ENCODE results near the gene CABCOCO1. TPM values are rescaled to one million over a fixed set of nuclear protein-coding genes. Genes with fewer than 3 reads are reported as not detected.

CABCOCO1 gene
- not detected for total RNA-seq

GRCh38 chr10:61662794-61663259, at the start of gene CABCOCO1:
TSS of gene CABCOCO1 (plus strand) at chr10:61662929. CDS start at chr10:61662973, 44 bp downstream.
- DNase-seq (no peak), ATAC-seq (no peak)
- Mint-ChIP-seq H3K9me3 (no peaks in the 10 kb centered on the region), H3K27ac (no peak within 1 kb of the TSS), H3K27me3 (peaks cover 29% of the 10 kb centered on the region), H3K36me3 (ENCODE audit: low read depth) (no peaks in the 10 kb centered on the region), H3K4me1 (ENCODE audit: low read depth) (no peaks in the 10 kb centered on the region), H3K4me3 (no peak within 1 kb of the TSS)
- POLR2A ChIA-PET = no interaction called here
- CTCF ChIA-PET = no interaction called here
- TF ChIP-seq CTCF (IDR thresholded peaks at IDR 0.05) = no peak
- intact Hi-C loops (cut with micrococcal nuclease) = no loop called here

GRCh38 chr10:61613665-61614064, 49.1 kb upstream of the CABCOCO1 start:
- DNase-seq (no peak), ATAC-seq (no peak)
- POLR2A ChIA-PET = no interaction called here
- Mint-ChIP-seq H3K27ac (no peak overlapping the region), H3K27me3 (peaks cover 2% of the 10 kb centered on the region), H3K36me3 (ENCODE audit: low read depth) (no peaks in the 10 kb centered on the region), H3K4me1 (ENCODE audit: low read depth) (no peaks in the 10 kb centered on the region), H3K4me3 (no peak overlapping the region), H3K9me3 (no peaks in the 10 kb centered on the region)
- no peak for TF ChIP-seq CTCF (IDR thresholded peaks at IDR 0.05)
- CTCF ChIA-PET = interaction anchor here (1.6 kb wide), 1 partner anchor 18 kb away, joined by 3 read pairs; no protein-coding TSS in a partner anchor
- intact Hi-C loops (cut with micrococcal nuclease) = no loop called here

- Mint-ChIP-seq H3K9me3 (no peaks in the 10 kb centered on the region), H3K4me3 (no peak overlapping the region), H3K4me1 (ENCODE audit: low read depth) (no peaks in the 10 kb centered on the region), H3K27ac (no peak overlapping the region), H3K36me3 (ENCODE audit: low read depth) (no peaks in the 10 kb centered on the region), H3K27me3 (peaks cover 3% of the 10 kb centered on the region)
- DNase-seq (no peak), ATAC-seq (no peak)
- no peak for TF ChIP-seq CTCF (IDR thresholded peaks at IDR 0.05)
- intact Hi-C loops (cut with micrococcal nuclease) = no loop called here
- POLR2A ChIA-PET = no interaction called here
- CTCF ChIA-PET = interaction anchor here (0.9 kb wide), 1 partner anchor 9 kb away, joined by 5 read pairs; no protein-coding TSS in a partner anchor
These were observed 46.1 kb upstream of the CABCOCO1 start for GRCh38 chr10:61616611-61617010.

- Mint-ChIP-seq H3K27me3 (peaks cover 3% of the 10 kb centered on the region), H3K27ac (no peak overlapping the region), H3K4me3 (no peak overlapping the region), H3K9me3 (no peaks in the 10 kb centered on the region), H3K4me1 (ENCODE audit: low read depth) (no peaks in the 10 kb centered on the region), H3K36me3 (ENCODE audit: low read depth) (no peaks in the 10 kb centered on the region)
- POLR2A ChIA-PET = no interaction called here
- no peak for ATAC-seq
- CTCF ChIA-PET = no interaction called here
- no peak for TF ChIP-seq CTCF (IDR thresholded peaks at IDR 0.05)
- no peak for DNase-seq
- intact Hi-C loops (cut with micrococcal nuclease) = no loop called here
These were observed 45.5 kb upstream of the CABCOCO1 start for GRCh38 chr10:61617180-61617579.

GRCh38 chr10:61617586-61617985, 45.1 kb upstream of the CABCOCO1 start:
- DNase-seq (no peak), ATAC-seq (no peak)
- no peak for TF ChIP-seq CTCF (IDR thresholded peaks at IDR 0.05)
- no peaks in the 10 kb centered on the region for H3K9me3 Mint-ChIP-seq
- H3K27ac Mint-ChIP-seq = no peak overlapping the region
- intact Hi-C loops (cut with micrococcal nuclease) = no loop called here
- ChIA-PET POLR2A (no interaction called here), CTCF (no interaction called here)
- no peak overlapping the region for H3K4me3 Mint-ChIP-seq
- peaks cover 3% of the 10 kb centered on the region for H3K27me3 Mint-ChIP-seq
- H3K4me1 Mint-ChIP-seq (ENCODE audit: low read depth) = no peaks in the 10 kb centered on the region
- H3K36me3 Mint-ChIP-seq (ENCODE audit: low read depth) = no peaks in the 10 kb centered on the region

Data from activated CD8-positive, alpha-beta T cell treated with anti-CD3 and anti-CD28 coated beads for 36 hours (primary cell).